Stimulated activated CD4-positive, alpha-beta T cell treated with anti-CD3 and anti-CD28 coated beads, Interleukin-1b, Interleukin-23, amount 100 ng/mL, for 4 hours (primary cell): ENCODE measurements around the gene SLC5A6.
"Not testable (repeated sequence)": the region's sequence is repeated elsewhere in the genome, so short reads cannot be mapped to it uniquely, and the experiment has no call there.

Experiments
- DNase-seq, 2 donors: peaks; one replicate each; pipeline ENCODE4 v3.0.0-alpha.2; 2020; ENCODE audit warnings: low read depth in 2 of 2

Gene SLC5A6

GRCh38 chr2:27205206-27205605 lies 6.9 kb downstream of the SLC5A6 start:
- no peak for DNase-seq

GRCh38 chr2:27204566-27204965 lies 7.5 kb downstream of the SLC5A6 start:
- DNase-seq = no peak

DNA sequence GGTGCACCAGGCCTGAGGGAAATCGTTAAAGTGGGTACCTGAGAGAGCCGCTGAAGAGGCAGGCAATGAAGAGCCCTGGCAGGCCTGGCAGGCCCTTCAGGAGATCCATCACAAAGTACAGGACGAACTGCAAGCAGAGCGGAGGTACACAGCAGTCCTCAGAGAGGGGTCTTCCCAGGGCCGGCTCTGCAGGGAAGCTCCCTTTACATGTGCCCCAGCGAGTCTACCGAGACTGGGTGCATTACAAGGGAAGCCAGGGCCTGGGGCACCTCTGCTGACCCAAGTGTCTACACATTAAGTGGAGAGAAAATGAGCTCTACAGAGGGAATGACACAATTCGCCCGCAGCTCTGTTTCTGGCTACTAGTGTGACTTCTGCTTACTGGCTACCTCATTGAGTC lies 8.3 kb downstream of the SLC5A6 start:
- no peak for DNase-seq

DNA sequence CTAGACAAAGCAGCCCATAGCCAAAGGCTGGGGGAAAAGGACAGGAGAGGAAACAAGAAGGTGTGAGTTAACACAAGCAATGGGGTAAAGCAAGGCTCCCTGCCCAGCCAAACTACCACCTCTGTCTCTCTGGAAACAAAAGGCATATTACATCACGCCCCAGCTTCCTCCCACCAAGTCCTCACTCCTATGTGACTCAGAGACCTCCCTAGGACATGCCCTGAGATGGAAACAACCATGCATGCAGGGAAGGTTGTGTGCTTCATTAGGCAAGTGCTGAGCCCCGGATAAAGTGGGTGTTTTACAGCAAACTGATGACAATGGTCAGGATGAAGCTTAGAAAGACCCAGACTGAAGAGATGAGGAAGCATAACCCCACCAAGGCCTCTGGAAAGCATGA lies 9.2 kb downstream of the SLC5A6 start:
- DNase-seq = no peak

DNA sequence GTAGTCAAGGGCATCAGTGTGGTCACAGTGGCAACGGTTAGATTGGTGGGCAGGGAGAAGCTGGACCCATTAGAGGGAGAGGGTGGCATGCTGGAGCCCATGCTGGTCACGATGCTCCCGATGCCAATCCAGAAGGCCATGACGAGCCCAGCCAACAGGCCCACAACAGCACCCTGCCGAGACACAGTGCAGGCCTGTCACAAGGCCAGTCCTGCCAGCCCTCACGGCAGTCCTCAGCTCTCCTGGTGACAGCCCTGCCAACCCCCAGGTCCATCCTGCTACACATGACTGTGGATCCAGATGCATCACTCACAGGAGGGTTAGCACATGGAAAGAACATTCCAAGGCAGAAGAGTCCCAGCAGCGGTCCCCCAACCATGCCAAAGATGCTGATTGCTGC lies 10.4 kb downstream of the SLC5A6 start:
- DNase-seq = no peak

GRCh38 chr2:27199241-27199640 lies 12.8 kb downstream of the SLC5A6 start:
- no peak for DNase-seq

DNA sequence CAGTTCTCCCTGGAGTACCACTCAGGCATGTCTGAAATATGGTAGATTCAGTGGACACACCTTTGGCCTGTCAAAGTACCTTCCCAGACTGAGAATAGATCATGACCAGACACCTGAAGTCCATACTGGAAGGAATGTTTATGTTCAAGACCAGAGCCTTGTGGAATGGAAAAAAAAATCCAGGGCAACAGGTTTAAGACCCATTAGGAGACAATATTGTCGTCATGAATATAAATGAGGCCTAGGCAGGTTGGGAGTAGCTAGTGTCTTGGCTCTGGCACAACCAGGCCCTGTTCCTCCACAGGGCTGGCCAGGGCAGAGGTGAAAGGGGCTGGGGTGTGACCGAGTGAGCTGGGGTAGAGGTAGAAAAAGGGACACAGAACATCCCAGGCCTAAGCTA lies 13.4 kb downstream of the SLC5A6 start:
- DNase-seq = no peak

DNA sequence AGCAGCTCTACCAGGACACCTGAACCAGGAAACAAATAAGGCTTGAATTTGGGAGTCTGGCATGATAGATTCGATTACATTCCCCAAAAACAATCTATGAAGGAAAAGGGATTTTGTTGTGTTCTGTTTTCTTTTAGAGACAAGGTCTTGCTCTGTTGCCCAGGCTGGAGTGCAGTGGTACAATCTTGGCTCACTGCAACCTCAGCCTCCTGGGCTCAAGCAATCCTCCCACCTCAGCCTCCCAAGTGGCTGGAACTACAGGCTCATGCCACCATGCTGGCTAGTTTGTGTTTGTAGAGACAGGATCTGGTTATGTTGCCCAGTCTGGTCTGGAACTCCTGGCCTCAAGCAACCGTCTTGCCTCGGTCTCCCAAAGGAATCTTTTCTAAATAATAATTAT lies 14.0 kb downstream of the SLC5A6 start:
- DNase-seq = not testable (repeated sequence)

GRCh38 chr2:27195799-27196198 lies 16.3 kb downstream of the SLC5A6 start:
- not testable (repeated sequence) for DNase-seq

GRCh38 chr2:27194538-27195354 lies 17.3 kb downstream of the SLC5A6 start:
- no peak for DNase-seq

GRCh38 chr2:27191070-27191829 lies 20.8 kb downstream of the SLC5A6 start:
- peak in 1 of 2 donors; percentile 23 for DNase-seq

DNA sequence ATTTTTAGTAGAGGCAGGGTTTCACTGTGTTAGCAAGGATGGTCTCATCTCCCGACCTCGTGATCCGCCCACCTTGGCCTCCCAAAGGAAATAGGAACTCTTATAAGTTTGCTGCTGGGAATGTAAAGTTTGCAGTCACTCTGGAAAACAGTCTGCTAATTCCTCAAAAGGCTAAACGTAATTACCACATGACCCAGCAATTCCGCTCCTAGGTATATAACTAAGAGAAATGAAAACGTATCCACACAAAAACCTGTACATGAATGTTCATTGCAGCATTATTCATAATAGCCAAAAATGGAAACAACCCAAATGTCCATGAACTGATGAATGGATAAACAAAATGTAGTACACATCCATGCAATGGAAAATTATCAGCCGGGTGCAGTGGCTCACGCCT lies 22.1 kb downstream of the SLC5A6 start:
- DNase-seq = no peak

- DNase-seq = no peak
Measured at GRCh38 chr2:27186613-27187345, 25.3 kb downstream of the SLC5A6 start.

DNA sequence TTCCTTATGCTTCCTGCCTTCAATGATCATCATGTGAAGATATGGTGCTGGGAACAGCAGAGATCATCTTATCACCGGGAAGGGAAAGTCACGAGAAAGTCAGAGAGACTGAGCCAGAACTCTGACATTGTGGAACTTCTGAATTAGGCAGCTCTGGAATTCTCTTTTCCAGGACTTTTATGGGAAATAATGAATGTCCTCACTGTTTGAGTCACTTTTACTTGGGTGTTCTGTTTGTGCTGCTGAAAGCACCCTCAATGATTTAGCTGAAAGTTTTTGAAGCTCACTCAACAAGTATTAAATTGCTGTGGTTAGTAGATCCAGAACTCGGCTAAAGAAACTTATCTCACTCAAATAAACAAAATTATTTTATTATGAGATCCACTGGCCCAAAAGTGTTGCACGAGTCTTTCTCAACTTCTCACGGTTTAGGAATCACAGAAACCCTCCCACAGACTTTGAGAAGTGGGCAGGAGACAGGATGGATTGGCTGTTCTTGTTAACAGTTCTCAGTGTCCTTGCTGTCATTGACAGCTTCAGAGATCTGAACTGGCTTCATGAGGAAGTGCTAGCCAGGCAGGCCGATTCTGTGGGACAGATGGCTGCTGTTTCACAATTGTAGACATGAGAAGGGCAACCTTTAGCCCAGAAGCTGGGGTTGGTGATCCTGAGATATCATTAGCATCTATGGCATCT lies 26.6 kb downstream of the SLC5A6 start:
- DNase-seq = no peak

- DNase-seq = no peak
Measured at GRCh38 chr2:27184115-27184514, 28.0 kb downstream of the SLC5A6 start.

DNA sequence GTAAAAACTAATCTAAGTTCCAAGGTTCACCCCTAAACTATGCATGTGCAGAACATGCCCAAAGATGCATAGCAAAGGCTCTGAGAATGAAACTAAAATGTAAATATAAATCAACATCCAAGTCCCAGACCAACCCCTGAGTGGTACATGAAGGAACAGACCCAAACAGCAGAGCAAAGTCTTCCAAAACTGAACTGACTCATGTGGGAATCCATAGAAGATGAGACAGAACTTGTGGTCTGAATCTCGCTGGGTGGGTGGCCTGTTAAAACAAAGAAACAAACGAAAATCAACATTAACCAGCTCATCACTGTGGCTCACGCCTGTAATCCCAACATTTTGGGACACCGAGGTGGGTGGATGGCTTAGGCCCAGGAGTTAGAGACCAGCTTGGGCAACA lies 29.7 kb downstream of the SLC5A6 start:
- no peak for DNase-seq

- DNase-seq = no peak
Measured at GRCh38 chr2:27179344-27180000, 32.6 kb downstream of the SLC5A6 start.

GRCh38 chr2:27178469-27178868 lies 33.6 kb downstream of the SLC5A6 start:
- no peak for DNase-seq

DNA sequence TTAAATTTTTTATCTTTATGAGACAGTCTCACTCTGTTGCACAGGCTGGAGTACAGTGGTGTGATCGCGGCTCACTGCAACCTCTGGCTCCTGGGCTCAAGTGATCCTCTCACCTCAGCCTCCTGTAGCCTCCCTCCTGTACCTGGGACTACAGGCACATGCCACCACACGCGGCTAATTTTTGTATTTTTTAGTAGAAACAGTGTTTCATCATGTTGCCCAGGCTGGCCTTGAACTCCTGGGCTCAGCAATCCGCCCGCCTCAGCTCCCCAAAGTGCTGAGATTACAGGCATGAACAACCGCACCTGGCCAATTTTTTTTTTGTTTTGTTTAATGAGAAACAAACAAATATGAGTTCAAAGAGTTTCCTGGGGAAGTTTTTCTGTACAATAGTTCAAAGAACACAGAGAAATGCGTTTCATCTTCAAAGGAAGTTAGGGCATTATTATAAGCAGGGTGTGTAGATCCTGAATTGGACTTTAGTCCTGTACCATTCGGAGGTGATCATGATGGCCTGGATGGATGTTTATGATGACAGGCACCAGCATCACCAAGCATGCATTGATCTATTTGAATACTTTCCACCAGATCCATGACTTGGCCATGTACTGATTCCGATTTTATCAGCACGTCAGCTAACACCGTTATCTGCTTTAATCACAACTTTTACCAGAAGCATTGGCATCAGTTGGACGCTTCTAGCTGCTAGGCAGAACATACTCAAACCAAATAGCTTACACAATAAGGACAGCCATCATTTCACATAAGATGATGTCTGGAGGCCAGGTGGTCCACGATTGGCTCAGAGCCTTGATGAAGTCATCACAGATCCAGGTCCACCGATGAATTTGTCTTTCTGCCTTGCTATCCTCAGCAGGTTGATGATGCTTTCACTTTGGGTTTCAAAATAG lies 34.4 kb downstream of the SLC5A6 start:
- no peak for DNase-seq

- DNase-seq = not testable (repeated sequence)
Measured at GRCh38 chr2:27175781-27176180, 36.3 kb downstream of the SLC5A6 start.
